GM21723 (cell line): ENCODE data around the gene RASIP1.
A peak's percentile ranks its signal among the peaks of the same experiment; 100 is the strongest.
"Not testable (repeated sequence)": the region's sequence is repeated elsewhere in the genome, so short reads cannot be mapped to it uniquely, and the experiment has no call there.

Source experiments
- ATAC-seq: cut with Tn5 transposase; IDR thresholded peaks from one replicate; pipeline ENCODE4 v1.9.1; 2021; ENCODE audit warnings: mild to moderate bottlenecking, moderate library complexity; ENCODE audit not compliant: unreplicated experiment

The RASIP1 gene

GRCh38 chr19:48713864-48714755 is 26.3 kb downstream of the RASIP1 start:
- ATAC-seq = peak; percentile 85

GRCh38 chr19:48713041-48713863 is 27.2 kb downstream of the RASIP1 start:
- ATAC-seq = no peak

- ATAC-seq = no peak
Observed at GRCh38 chr19:48711106-48711662, 29.2 kb downstream of the RASIP1 start.

GRCh38 chr19:48708471-48708870 is 31.9 kb downstream of the RASIP1 start:
- ATAC-seq = no peak

GRCh38 chr19:48705431-48705830 is 35.0 kb downstream of the RASIP1 start:
- ATAC-seq = no peak

- no peak for ATAC-seq
Observed at GRCh38 chr19:48703316-48703715, 37.1 kb downstream of the RASIP1 start.

- no peak for ATAC-seq
Observed at GRCh38 chr19:48702701-48703100, 37.7 kb downstream of the RASIP1 start.

- no peak for ATAC-seq
Observed at GRCh38 chr19:48698046-48698445, 42.4 kb downstream of the RASIP1 start.

GRCh38 chr19:48696353-48697010 is 43.9 kb downstream of the RASIP1 start:
- no peak for ATAC-seq

GRCh38 chr19:48695743-48696352 is 44.6 kb downstream of the RASIP1 start, which contains the start of gene FUT2:
Gene FUT2, plus strand, starts transcription at chr19:48695971. Its CDS starts 6,986 bp downstream, at chr19:48702957.
- ATAC-seq = no peak

GRCh38 chr19:48693629-48694028 is 46.8 kb downstream of the RASIP1 start:
- ATAC-seq = not testable (repeated sequence)

- ATAC-seq = no peak
Observed at GRCh38 chr19:48689449-48689848, 51.0 kb downstream of the RASIP1 start.

GRCh38 chr19:48687776-48688175 is 52.6 kb downstream of the RASIP1 start:
- no peak for ATAC-seq

- ATAC-seq = not testable (repeated sequence)
Observed at GRCh38 chr19:48686637-48687036, 53.8 kb downstream of the RASIP1 start.

- no peak for ATAC-seq
Observed at GRCh38 chr19:48686088-48686487, 54.3 kb downstream of the RASIP1 start.

GRCh38 chr19:48685583-48685982 is 54.8 kb downstream of the RASIP1 start:
- no peak for ATAC-seq

- no peak for ATAC-seq
Observed at GRCh38 chr19:48683349-48683748, 57.1 kb downstream of the RASIP1 start.

GRCh38 chr19:48681127-48681470 is 59.3 kb downstream of the RASIP1 start:
- no peak for ATAC-seq

GRCh38 chr19:48680436-48681126 is 59.8 kb downstream of the RASIP1 start:
- ATAC-seq = no peak

- ATAC-seq = not testable (repeated sequence)
Observed at GRCh38 chr19:48680006-48680405, 60.4 kb downstream of the RASIP1 start.
